Keratinocyte (primary cell): Measurements from ENCODE around the gene BHMT. TPM values are rescaled to one million over a fixed set of nuclear protein-coding genes. Genes with fewer than 3 reads are reported as not detected.
"Not testable (repeated sequence)": the region's sequence is repeated elsewhere in the genome, so short reads cannot be mapped to it uniquely, and the experiment has no call there.

ENCODE experiments used
- DNase-seq: peaks from one replicate; pipeline ENCODE4 v3.0.0-alpha.2; 2011; ENCODE audit warnings: low read depth, missing footprints, low spot score
- FAIRE-seq: peaks from 2 replicates; lab custom pipeline; 2011; peaks lifted over from hg19 to GRCh38; lab: Jason Lieb, UNC
- H2AFZ ChIP-seq: 2 replicates; pipeline ENCODE4 v1.6.0; 2012; ENCODE audit warnings: low read length, control low read depth, inconsistent platforms; ENCODE audit not compliant: control insufficient read depth
- H3K27ac ChIP-seq: 2 replicates; pipeline ENCODE4 v1.5.1; 2011; ENCODE audit warnings: low read length; ENCODE audit not compliant: control insufficient read depth, insufficient read depth
- H3K27me3 ChIP-seq: 3 replicates; pipeline ENCODE4 v1.6.0; 2011; ENCODE audit warnings: low read length; ENCODE audit not compliant: control insufficient read depth, insufficient read depth; ENCODE audit errors: extremely low read depth
- H3K36me3 ChIP-seq, 2 experiments: 2 replicates in 1 of 2; 3 replicates in 1 of 2; pipeline ENCODE4 v1.5.1; 2011; ENCODE audit warnings: low read length in 2 of 2, mild to moderate bottlenecking in 1 of 2; ENCODE audit not compliant: control insufficient read depth in 2 of 2, insufficient read depth in 2 of 2; ENCODE audit errors: extremely low read depth in 1 of 2
- H3K4me1 ChIP-seq: 3 replicates; pipeline ENCODE4 v1.5.1; 2011; ENCODE audit warnings: low read length; ENCODE audit not compliant: control insufficient read depth, insufficient read depth; ENCODE audit errors: extremely low read depth
- H3K4me2 ChIP-seq: 3 replicates; pipeline ENCODE4 v1.6.0; 2011; ENCODE audit warnings: low read depth, low read length; ENCODE audit not compliant: control insufficient read depth, insufficient read depth; ENCODE audit errors: extremely low read depth
- H3K4me3 ChIP-seq, 3 experiments: fragments of 200-600 bp in 1 of 3; sonication (generic) in 1 of 3; 2 replicates in 2 of 3; 3 replicates in 1 of 3; pipeline ENCODE4 v1.5.1; 2011 to 2016; ENCODE audit warnings: low read length in 3 of 3, mild to moderate bottlenecking in 3 of 3, control low read depth in 2 of 3, inconsistent platforms in 1 of 3, low read depth in 1 of 3, mixed read lengths in 1 of 3, mixed run types in 1 of 3, moderate library complexity in 1 of 3; ENCODE audit not compliant: control insufficient read depth in 2 of 3, insufficient read depth in 2 of 3; ENCODE audit errors: extremely low read depth in 1 of 3
- H3K79me2 ChIP-seq: 2 replicates; pipeline ENCODE4 v1.6.0; 2012; ENCODE audit warnings: low read length; ENCODE audit not compliant: control insufficient read depth, insufficient read depth
- H3K9ac ChIP-seq: 3 replicates; pipeline ENCODE4 v1.6.0; 2011; ENCODE audit warnings: low read length; ENCODE audit not compliant: control insufficient read depth, insufficient read depth; ENCODE audit errors: extremely low read depth
- H3K9me1 ChIP-seq: 3 replicates; pipeline ENCODE4 v1.6.0; 2011; ENCODE audit warnings: low read length; ENCODE audit not compliant: control insufficient read depth, insufficient read depth; ENCODE audit errors: extremely low read depth
- H3K9me3 ChIP-seq: 2 replicates; pipeline ENCODE4 v1.5.1; 2012; ENCODE audit warnings: low read depth, low read length; ENCODE audit not compliant: control insufficient read depth
- H4K20me1 ChIP-seq: 3 replicates; pipeline ENCODE4 v1.6.0; 2011; ENCODE audit warnings: low read length; ENCODE audit not compliant: control insufficient read depth, insufficient read depth; ENCODE audit errors: extremely low read depth
- EZH2 ChIP-seq: IDR thresholded peaks from one replicate; pipeline ENCODE4 v1.6.1; 2012; ENCODE audit warnings: inconsistent platforms, mild to moderate bottlenecking, low read length, moderate library complexity
- dilution Hi-C: fragments of 300-500 bp; cut with MboI; formaldehyde crosslinking; loops from one replicate; pipeline ENCODE4 v1.7.0; 2020; ENCODE audit warnings: low sequenced_read_pairs; ENCODE audit not compliant: extremely low pct_ligation_motif_present
- polyA plus RNA-seq, 5 experiments: library from polyadenylated mRNA; depleted of rRNA in 3 of 5; stranded (reverse) in 3 of 5; stranded (forward) in 1 of 5; unstranded in 1 of 5; fragments of >200 nt; gene quantifications; 1 replicate in 1 of 5; 2 replicates in 3 of 5; 3 replicates in 1 of 5; pipeline versions ENCODE4 v1.2.1 to v1.2.3, GENCODE V29; 2011 to 2012; ENCODE audit warnings: missing spikeins in 2 of 5, low read depth in 1 of 5, low replicate concordance in 1 of 5
- TF ChIP-seq, protein P1 (sequence below), 3 experiments: IDR thresholded peaks in 1 of 3; conservative IDR thresholded peaks in 1 of 3; optimal IDR thresholded peaks in 1 of 3; 2 replicates in 2 of 3; 3 replicates in 1 of 3; pipeline versions ENCODE3 to v1.5.1; 2011; ENCODE audit warnings: low read length in 3 of 3, mild to moderate bottlenecking in 3 of 3, moderate library complexity in 2 of 3, control low read depth in 1 of 3, inconsistent platforms in 1 of 3; ENCODE audit not compliant: insufficient read depth in 2 of 3; ENCODE audit errors: extremely low read depth in 1 of 3

The BHMT gene
- polyA plus RNA-seq, 1 donor (not counting 4 experiments of a cell fraction or from before 2014, with no cell fraction given): not detected

- Histone ChIP-seq H3K27me3 (no peaks in the 10 kb centered on the region), H3K4me3 (no peak overlapping the region), H2AFZ (no peak overlapping the region), H3K4me2 (peak overlapping the region; percentile 16), H3K79me2 (no peaks in the 10 kb centered on the region), H3K9ac (no peak overlapping the region), H3K27ac (no peak overlapping the region), H3K9me3 (no peaks in the 10 kb centered on the region), H4K20me1 (no peaks in the 10 kb centered on the region), H3K9me1 (no peaks in the 10 kb centered on the region), H3K4me1 (peaks cover 6% of the 10 kb centered on the region), H3K36me3 (no peaks in the 10 kb centered on the region)
- TF ChIP-seq, protein P1, sequence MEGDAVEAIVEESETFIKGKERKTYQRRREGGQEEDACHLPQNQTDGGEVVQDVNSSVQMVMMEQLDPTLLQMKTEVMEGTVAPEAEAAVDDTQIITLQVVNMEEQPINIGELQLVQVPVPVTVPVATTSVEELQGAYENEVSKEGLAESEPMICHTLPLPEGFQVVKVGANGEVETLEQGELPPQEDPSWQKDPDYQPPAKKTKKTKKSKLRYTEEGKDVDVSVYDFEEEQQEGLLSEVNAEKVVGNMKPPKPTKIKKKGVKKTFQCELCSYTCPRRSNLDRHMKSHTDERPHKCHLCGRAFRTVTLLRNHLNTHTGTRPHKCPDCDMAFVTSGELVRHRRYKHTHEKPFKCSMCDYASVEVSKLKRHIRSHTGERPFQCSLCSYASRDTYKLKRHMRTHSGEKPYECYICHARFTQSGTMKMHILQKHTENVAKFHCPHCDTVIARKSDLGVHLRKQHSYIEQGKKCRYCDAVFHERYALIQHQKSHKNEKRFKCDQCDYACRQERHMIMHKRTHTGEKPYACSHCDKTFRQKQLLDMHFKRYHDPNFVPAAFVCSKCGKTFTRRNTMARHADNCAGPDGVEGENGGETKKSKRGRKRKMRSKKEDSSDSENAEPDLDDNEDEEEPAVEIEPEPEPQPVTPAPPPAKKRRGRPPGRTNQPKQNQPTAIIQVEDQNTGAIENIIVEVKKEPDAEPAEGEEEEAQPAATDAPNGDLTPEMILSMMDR (optimal IDR thresholded peaks at IDR 0.05 in 1 of 3, IDR thresholded peaks at IDR 0.05 in 1 of 3, conservative IDR thresholded peaks at IDR 0.05 in 1 of 3; ENCODE audit: extremely low read depth in 1 of 3, insufficient read depth in 2 of 3, low read length in 3 of 3): no peak
- TF ChIP-seq EZH2: no peak
- no peak for DNase-seq
- FAIRE-seq: no peak
- dilution Hi-C loops: no loop called here
These were observed 62.0 kb downstream of the BHMT start for GRCh38 chr5:79173626-79174025.

- dilution Hi-C loops, H3K9me3 ChIP-seq, H3K4me3 ChIP-seq, H4K20me1 ChIP-seq, H3K9ac ChIP-seq, H3K4me2 ChIP-seq, FAIRE-seq, H3K27ac ChIP-seq, DNase-seq, H3K4me1 ChIP-seq, H3K79me2 ChIP-seq, H3K27me3 ChIP-seq, H3K9me1 ChIP-seq, H3K36me3 ChIP-seq, H2AFZ ChIP-seq: not testable (repeated sequence)
These were observed 68.8 kb downstream of the BHMT start for GRCh38 chr5:79180449-79180848.

DNA sequence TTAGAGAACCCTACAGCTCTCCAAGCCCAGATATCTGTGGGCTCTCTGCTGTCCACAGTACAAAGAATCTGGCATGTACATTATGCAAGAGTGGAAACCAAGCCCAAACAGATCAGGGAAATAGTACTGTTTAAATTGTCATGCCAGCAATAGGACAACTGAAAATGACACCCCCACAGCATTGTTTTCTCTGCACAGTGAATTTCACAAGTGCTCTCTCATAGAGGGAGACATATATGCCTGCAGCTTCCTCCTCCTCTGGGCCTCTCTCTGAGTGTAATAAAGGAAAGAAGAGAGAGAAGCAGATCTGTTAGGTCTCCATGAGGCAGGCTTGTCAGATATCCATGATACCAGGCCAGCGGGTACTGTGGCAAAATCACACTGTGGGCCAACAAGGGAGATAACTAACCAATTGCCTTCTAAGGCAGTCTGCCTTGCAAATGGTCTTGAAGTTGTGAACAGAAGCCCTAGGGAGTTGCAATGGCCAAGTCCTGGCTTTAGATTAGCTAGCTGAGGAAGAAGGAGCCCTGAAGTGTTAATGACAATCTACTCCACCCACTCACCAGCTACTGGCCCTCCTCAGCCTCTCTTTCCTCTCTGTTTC, 69.9 kb downstream of the BHMT start:
- DNase-seq (no peak), FAIRE-seq (no peak)
- TF ChIP-seq, protein P1 (optimal IDR thresholded peaks at IDR 0.05 in 1 of 3, IDR thresholded peaks at IDR 0.05 in 1 of 3, conservative IDR thresholded peaks at IDR 0.05 in 1 of 3; ENCODE audit: extremely low read depth in 1 of 3, insufficient read depth in 2 of 3, low read length in 3 of 3): no peak
- no peak for TF ChIP-seq EZH2
- H3K9ac ChIP-seq: no peak overlapping the region
- no peaks in the 10 kb centered on the region for H3K9me1 ChIP-seq
- no peak overlapping the region for H3K4me3 ChIP-seq
- no peak overlapping the region for H3K27ac ChIP-seq
- peaks cover 8% of the 10 kb centered on the region for H3K4me1 ChIP-seq
- H3K9me3 ChIP-seq: no peaks in the 10 kb centered on the region
- H2AFZ ChIP-seq: no peak overlapping the region
- dilution Hi-C loops: no loop called here
- H4K20me1 ChIP-seq: no peaks in the 10 kb centered on the region
- no peaks in the 10 kb centered on the region for H3K36me3 ChIP-seq
- H3K79me2 ChIP-seq: no peaks in the 10 kb centered on the region
- no peak overlapping the region for H3K4me2 ChIP-seq
- no peaks in the 10 kb centered on the region for H3K27me3 ChIP-seq
